Parathyroid adenoma (tissue), 2 donors: Measurements from ENCODE around the gene NR1I3.
A peak's percentile ranks its signal among the peaks of the same experiment; 100 is the strongest.

Source experiments
- H2AFZ ChIP-seq: fragments of 300-600 bp; sonication (generic); one replicate; pipeline ENCODE4 v1.7.0; 2017; ENCODE audit warnings: antibody characterized with exemption, mild to moderate bottlenecking
- H3K27ac ChIP-seq: fragments of 300-600 bp; sonication (generic); one replicate; pipeline ENCODE4 v1.7.0; 2017
- H3K27me3 ChIP-seq: fragments of 300-600 bp; sonication (generic); one replicate; pipeline ENCODE4 v1.7.0; 2017; ENCODE audit warnings: low read length; ENCODE audit not compliant: control insufficient read depth, insufficient read depth
- H3K36me3 ChIP-seq: fragments of 300-600 bp; sonication (generic); one replicate; pipeline ENCODE4 v1.7.0; 2017; ENCODE audit warnings: low read length; ENCODE audit not compliant: control insufficient read depth, insufficient read depth
- H3K4me1 ChIP-seq: fragments of 300-600 bp; sonication (generic); one replicate; pipeline ENCODE4 v1.7.0; 2017; ENCODE audit warnings: control low read depth
- H3K4me2 ChIP-seq: fragments of 300-600 bp; sonication (generic); one replicate; pipeline ENCODE4 v1.7.0; 2017; ENCODE audit warnings: low read length
- H3K4me3 ChIP-seq: fragments of 300-600 bp; sonication (generic); one replicate; pipeline ENCODE4 v1.7.0; 2017; ENCODE audit warnings: low read depth, low read length
- H3K79me2 ChIP-seq: fragments of 300-600 bp; sonication (generic); one replicate; pipeline ENCODE4 v1.7.0; 2017; ENCODE audit warnings: control low read depth
- H3K9ac ChIP-seq: fragments of 300-600 bp; sonication (generic); one replicate; pipeline ENCODE4 v1.7.0; 2017; ENCODE audit warnings: mild to moderate bottlenecking
- H3K9me3 ChIP-seq: fragments of 300-600 bp; sonication (generic); one replicate; pipeline ENCODE4 v1.7.0; 2017; ENCODE audit warnings: low read length; ENCODE audit not compliant: control insufficient read depth
- CTCF ChIP-seq: fragments of 300-600 bp; sonication (generic); IDR thresholded peaks from one replicate; pipeline ENCODE4 v1.7.0; 2017; ENCODE audit warnings: antibody characterized with exemption, mild to moderate bottlenecking
- donor health status: primary hyperparathyroidism.

Gene NR1I3

GRCh38 chr1:161185282-161185682, 52.7 kb downstream of the NR1I3 start:
- Histone ChIP-seq H3K4me3 (no peak overlapping the region), H3K27me3 (no peaks in the 10 kb centered on the region), H3K9ac (no peak overlapping the region), H3K4me1 (no peaks in the 10 kb centered on the region), H3K79me2 (no peaks in the 10 kb centered on the region), H2AFZ (no peak overlapping the region), H3K36me3 (no peaks in the 10 kb centered on the region), H3K9me3 (no peaks in the 10 kb centered on the region), H3K27ac (peak overlapping the region; percentile 72), H3K4me2 (no peak overlapping the region)
- TF ChIP-seq CTCF: no peak

- H3K4me1 ChIP-seq: peaks cover 3% of the 10 kb centered on the region
- no peaks in the 10 kb centered on the region for H3K9me3 ChIP-seq
- H2AFZ ChIP-seq: no peak overlapping the region
- H3K79me2 ChIP-seq: peaks cover 4% of the 10 kb centered on the region
- no peak for TF ChIP-seq CTCF
- no peak overlapping the region for H3K27ac ChIP-seq
- H3K4me2 ChIP-seq: no peak overlapping the region
- no peak overlapping the region for H3K4me3 ChIP-seq
- no peaks in the 10 kb centered on the region for H3K27me3 ChIP-seq
- H3K9ac ChIP-seq: no peak overlapping the region
- no peaks in the 10 kb centered on the region for H3K36me3 ChIP-seq
Measured at GRCh38 chr1:161182214-161182613, 55.8 kb downstream of the NR1I3 start.

DNA sequence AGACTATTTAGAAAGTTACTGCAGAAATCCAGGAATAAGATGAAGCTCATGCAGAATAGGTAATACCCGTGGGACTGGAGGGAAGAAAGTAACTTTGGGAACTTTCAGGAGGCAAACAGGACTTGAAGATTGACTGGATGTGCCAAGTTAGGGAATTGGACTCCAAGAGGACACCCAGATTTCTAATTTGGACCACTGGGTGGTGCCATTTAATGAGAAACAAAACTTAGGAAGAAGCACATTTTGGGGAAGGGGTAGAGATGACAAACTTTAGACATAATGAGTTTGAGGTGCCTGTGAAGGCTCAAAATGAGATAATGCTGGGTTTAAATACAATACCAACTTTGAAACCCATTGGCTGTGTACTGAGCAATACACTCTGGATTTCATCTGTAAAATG, 57.4 kb downstream of the NR1I3 start:
- H3K9me3 ChIP-seq: no peaks in the 10 kb centered on the region
- peaks cover 3% of the 10 kb centered on the region for H3K4me1 ChIP-seq
- H3K9ac ChIP-seq: no peak overlapping the region
- no peak for TF ChIP-seq CTCF
- no peak overlapping the region for H2AFZ ChIP-seq
- peaks cover 4% of the 10 kb centered on the region for H3K79me2 ChIP-seq
- no peak overlapping the region for H3K4me2 ChIP-seq
- no peaks in the 10 kb centered on the region for H3K27me3 ChIP-seq
- no peaks in the 10 kb centered on the region for H3K36me3 ChIP-seq
- H3K27ac ChIP-seq: no peak overlapping the region
- H3K4me3 ChIP-seq: no peak overlapping the region

DNA sequence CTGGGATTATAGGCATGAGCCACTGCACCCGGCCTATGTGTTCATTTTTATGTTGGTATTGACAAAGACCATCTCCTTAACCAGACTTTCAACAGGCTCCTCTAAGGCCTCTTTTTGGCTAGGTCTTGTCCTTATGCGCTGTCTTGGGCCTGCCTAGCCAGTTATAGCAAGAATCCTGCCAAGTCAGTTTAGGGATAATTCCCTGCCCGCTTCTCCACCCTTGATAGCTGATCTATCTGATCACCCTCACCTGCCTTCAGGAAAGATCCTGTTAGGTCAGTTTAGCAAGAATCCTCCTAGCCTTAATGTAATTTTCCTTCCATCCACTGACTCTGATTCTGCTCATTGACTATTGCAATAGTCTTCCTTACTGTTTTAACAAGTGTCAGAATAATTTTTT, 58.3 kb downstream of the NR1I3 start:
- Histone ChIP-seq H3K4me1 (peaks cover 3% of the 10 kb centered on the region), H3K9ac (no peak overlapping the region)

More for the DNA sequence above, 58.3 kb downstream of the NR1I3 start:
- Histone ChIP-seq H3K27ac (no peak overlapping the region), H2AFZ (no peak overlapping the region), H3K4me3 (no peak overlapping the region), H3K36me3 (no peaks in the 10 kb centered on the region), H3K27me3 (no peaks in the 10 kb centered on the region), H3K4me2 (no peak overlapping the region), H3K79me2 (peaks cover 4% of the 10 kb centered on the region), H3K9me3 (no peaks in the 10 kb centered on the region)
- no peak for TF ChIP-seq CTCF
